GM12878 (cell line): ENCODE measurements around the gene COL25A1. TPM values are rescaled to one million over a fixed set of nuclear protein-coding genes. Genes with fewer than 3 reads are reported as not detected.

Experiments
- ATAC-seq: fragments of 200-7000 bp; cut with Tn5 transposase; 3 replicates; pipeline ENCODE4 v1.9.1; 2020; ENCODE audit warnings: mild to moderate bottlenecking, moderate library complexity
- BruUV-seq: library from RNA; stranded (reverse); fragments of 400-500 nt; replicated peaks from 2 replicates; lab custom pipeline; 2021; lab: Mats Ljungman, UMichigan
- CTCF ChIA-PET: fragments of 300-600 bp; sonication (Branson Sonifier 250); formaldehyde crosslinking; extraction: SDS; loops from one replicate; lab custom pipeline; 2021; ENCODE audit warnings: inconsistent platforms; lab: Yijun Ruan, JAX
- POLR2A ChIA-PET: fragments of 350-600 bp; formaldehyde crosslinking; extraction: SDS; loops from one replicate; lab custom pipeline; 2021; ENCODE audit warnings: inconsistent platforms; lab: Charles Lee
- RAD21 ChIA-PET: fragments of 300-600 bp; sonication (Branson Sonifier 250); formaldehyde crosslinking; loops from one replicate; lab custom pipeline; 2023; ENCODE audit warnings: antibody characterized with exemption; ENCODE audit not compliant: unreplicated experiment; lab: Charles Lee
- SMC1A ChIA-PET: fragments of 300-600 bp; sonication (Branson Sonifier 250); formaldehyde crosslinking; loops from one replicate; lab custom pipeline; 2023; ENCODE audit not compliant: unreplicated experiment, uncharacterized antibody; lab: Charles Lee
- DNase-seq: peaks from one replicate; pipeline ENCODE4 v3.0.0-alpha.2; 2011; ENCODE audit warnings: low read depth, low spot score
- FAIRE-seq: peaks from 3 replicates; lab custom pipeline; 2011; peaks lifted over from hg19 to GRCh38; lab: Jason Lieb, UNC
- H2AFZ ChIP-seq: 2 replicates; pipeline ENCODE4 v1.6.0; 2011; ENCODE audit warnings: low read depth, low read length, control low read depth; ENCODE audit not compliant: control insufficient read depth
- H3K27ac ChIP-seq: 2 replicates; pipeline ENCODE4 v1.5.1; 2011; ENCODE audit warnings: control low read depth; ENCODE audit not compliant: control insufficient read depth, insufficient read depth
- H3K27me3 ChIP-seq, 2 experiments: replicated peaks in 1 of 2; 2 replicates each; pipeline versions ENCODE4 v1.6.0 to v1.6.1; 2011; ENCODE audit warnings: low read length in 1 of 2; ENCODE audit not compliant: control insufficient read depth in 2 of 2, insufficient read depth in 2 of 2
- H3K36me3 ChIP-seq, 2 experiments: 2 replicates each; pipeline ENCODE4 v1.5.1; 2011; ENCODE audit warnings: low read length in 1 of 2; ENCODE audit not compliant: control insufficient read depth in 2 of 2, insufficient read depth in 2 of 2
- H3K4me1 ChIP-seq: 2 replicates; pipeline ENCODE4 v1.6.1; 2011; ENCODE audit warnings: mild to moderate bottlenecking, low read length, moderate library complexity, mixed read lengths; ENCODE audit not compliant: control insufficient read depth, insufficient read depth
- H3K4me2 ChIP-seq: 2 replicates; pipeline ENCODE4 v1.6.0; 2011; ENCODE audit warnings: control low read depth; ENCODE audit not compliant: control insufficient read depth, insufficient read depth
- H3K4me3 ChIP-seq: fragments of 200-600 bp; sonication (generic); 2 replicates; pipeline ENCODE4 v1.5.1; 2016
- H3K79me2 ChIP-seq: 2 replicates; pipeline ENCODE4 v1.6.0; 2011; ENCODE audit warnings: low read length; ENCODE audit not compliant: control insufficient read depth, insufficient read depth
- H3K9ac ChIP-seq: 2 replicates; pipeline ENCODE4 v1.8.0; 2011; ENCODE audit warnings: low read length, control low read depth, mixed read lengths; ENCODE audit not compliant: control insufficient read depth, insufficient read depth
- H3K9me3 ChIP-seq: replicated peaks from 3 replicates; pipeline ENCODE4 v1.5.1; 2011; ENCODE audit warnings: mild to moderate bottlenecking, low read length; ENCODE audit not compliant: control insufficient read depth, insufficient read depth
- H4K20me1 ChIP-seq: 2 replicates; pipeline ENCODE4 v1.6.0; 2011; ENCODE audit not compliant: control insufficient read depth, insufficient read depth
- BMI1 ChIP-seq: fragments of 450-650 bp; IDR thresholded peaks from 2 replicates; pipeline ENCODE4 v1.6.1; 2016; ENCODE audit warnings: mild to moderate bottlenecking, moderate library complexity, borderline replicate concordance
- CREB1 ChIP-seq: IDR thresholded peaks from 2 replicates; pipeline ENCODE4 v1.6.1; 2012; ENCODE audit warnings: low read depth, mild to moderate bottlenecking, inconsistent platforms
- NBN ChIP-seq: fragments of 450-650 bp; IDR thresholded peaks from 2 replicates; pipeline ENCODE4 v1.6.1; 2016
- NFIC ChIP-seq: IDR thresholded peaks from 2 replicates; pipeline ENCODE4 v1.6.1; 2012; ENCODE audit warnings: low read depth, mild to moderate bottlenecking, inconsistent platforms, low read length, moderate library complexity
- NFYB ChIP-seq: IDR thresholded peaks from 2 replicates; pipeline ENCODE4 v1.6.1; 2011; ENCODE audit warnings: low read depth, mild to moderate bottlenecking, low read length, improper control_type of control experiment, moderate library complexity; ENCODE audit not compliant: insufficient read depth
- PAX5 ChIP-seq: IDR thresholded peaks from 2 replicates; pipeline ENCODE4 v1.6.1; 2011; ENCODE audit warnings: low read depth, low read length, borderline replicate concordance
- ZNF384 ChIP-seq: IDR thresholded peaks from 2 replicates; pipeline ENCODE4 v1.6.1; 2012; ENCODE audit warnings: low read depth, mild to moderate bottlenecking, low read length, improper control_type of control experiment, borderline replicate concordance
- WGBS: methylation state at CpG from one replicate; pipeline ENCODE4 v1.1.6; 2016; ENCODE audit warnings: low lambda C conversion rate; ENCODE audit not compliant: insufficient replicate concordance, insufficient coverage; ENCODE audit errors: missing lambda C conversion rate; 5-methylcytosine and 5-hydroxymethylcytosine counted together
- in situ Hi-C: fragments of 300-500 bp; cut with MboI; formaldehyde crosslinking; loops from 9 replicates; pipeline ENCODE4 v1.14.3; 2018; ENCODE audit warnings: mixed read lengths
- intact Hi-C: fragments of 100-400 bp; cut with micrococcal nuclease; formaldehyde crosslinking; loops from one replicate; pipeline ENCODE4 v1.14.2; 2022; ENCODE audit not compliant: unreplicated experiment
- polyA plus RNA-seq, 11 experiments: library from polyadenylated mRNA; depleted of rRNA in 4 of 11; unstranded in 6 of 11; stranded (reverse) in 5 of 11; fragments of >200 nt; fragmentation: Nextera tagmentation in 4 of 11; fragmentation: Illumina TruSeq in 1 of 11; extraction: Ambion mirVana in 4 of 11; extraction: Trizol in 1 of 11; gene quantifications; 1 replicate in 1 of 11; 2 replicates in 10 of 11; pipeline versions ENCODE4 v1.2.1 to v1.2.3, GENCODE V29; 2011 to 2016; ENCODE audit warnings: inconsistent platforms in 2 of 11, missing spikeins in 2 of 11, low read depth in 1 of 11
- total RNA-seq, 4 experiments: library from RNA; depleted of rRNA in 3 of 4; stranded (reverse); fragments of >200 nt in 3 of 4; fragmentation: Illumina TruSeq in 1 of 4; extraction: Trizol in 1 of 4; gene quantifications; 2 replicates each; pipeline versions ENCODE4 v1.2.1 to v1.2.3, GENCODE V29; 2013 to 2021
- TF ChIP-seq, protein P1 (sequence below): fragments of 450-650 bp; IDR thresholded peaks from 2 replicates; pipeline ENCODE4 v1.6.1; 2016; ENCODE audit warnings: mild to moderate bottlenecking
- TF ChIP-seq, protein P2 (sequence below): IDR thresholded peaks from 2 replicates; pipeline ENCODE4 v1.6.1; 2011; ENCODE audit warnings: mild to moderate bottlenecking, low read depth, low read length, moderate library complexity; ENCODE audit not compliant: insufficient replicate concordance
- TF ChIP-seq, protein P3 (sequence below): IDR thresholded peaks from 2 replicates; pipeline ENCODE4 v1.6.1; 2011; ENCODE audit warnings: borderline replicate concordance, low read depth, mild to moderate bottlenecking, moderate library complexity, low read length; ENCODE audit not compliant: insufficient read depth, poor library complexity, severe bottlenecking

COL25A1 gene
- total and polyA plus RNA-seq, 10 of the 15 experiments (the other 5 are each of a cell fraction or from before 2014, with no cell fraction given), result 0.01 to 0.26 (median 0.12) TPM; not detected in 6

DNA sequence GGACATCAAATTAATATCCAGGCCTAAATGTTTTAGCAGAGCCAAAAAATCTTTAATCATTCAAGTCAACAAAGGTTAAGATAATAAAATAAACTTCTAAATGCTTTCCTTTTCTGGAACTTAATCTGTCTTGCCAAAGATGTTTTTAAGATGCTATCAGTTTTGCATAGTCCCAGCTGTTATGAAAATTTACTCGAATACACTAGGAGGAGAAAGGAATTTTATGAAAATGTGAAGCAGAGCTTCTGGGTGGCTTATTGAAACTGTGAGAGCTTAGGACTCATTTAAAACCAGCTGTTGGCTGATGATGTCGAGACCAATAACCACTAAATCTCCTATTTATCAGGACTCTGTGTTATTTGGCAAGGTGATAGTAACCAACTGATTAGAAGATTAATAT lies 337.4 kb downstream of the COL25A1 start:
- no peaks in the 10 kb centered on the region for H3K79me2 ChIP-seq
- no peak for DNase-seq
- H4K20me1 ChIP-seq, result no peaks in the 10 kb centered on the region
- no peak overlapping the region for H3K4me2 ChIP-seq
- in situ Hi-C loops (no loop called here), intact Hi-C loops (no loop called here)
- H3K36me3 ChIP-seq, result no peaks in the 10 kb centered on the region
- WGBS, result 0% methylated on average over 2 of the region's 2 CpGs
- ChIA-PET CTCF (no interaction called here), POLR2A (no interaction called here), RAD21 (no interaction called here), SMC1A (interaction anchor here (1.0 kb wide), 1 partner anchor 15 kb away, joined by 3 read pairs; no protein-coding TSS in a partner anchor)
- no peaks in the 10 kb centered on the region for H3K4me1 ChIP-seq
- no peak overlapping the region for H2AFZ ChIP-seq
- TF ChIP-seq, protein P1, sequence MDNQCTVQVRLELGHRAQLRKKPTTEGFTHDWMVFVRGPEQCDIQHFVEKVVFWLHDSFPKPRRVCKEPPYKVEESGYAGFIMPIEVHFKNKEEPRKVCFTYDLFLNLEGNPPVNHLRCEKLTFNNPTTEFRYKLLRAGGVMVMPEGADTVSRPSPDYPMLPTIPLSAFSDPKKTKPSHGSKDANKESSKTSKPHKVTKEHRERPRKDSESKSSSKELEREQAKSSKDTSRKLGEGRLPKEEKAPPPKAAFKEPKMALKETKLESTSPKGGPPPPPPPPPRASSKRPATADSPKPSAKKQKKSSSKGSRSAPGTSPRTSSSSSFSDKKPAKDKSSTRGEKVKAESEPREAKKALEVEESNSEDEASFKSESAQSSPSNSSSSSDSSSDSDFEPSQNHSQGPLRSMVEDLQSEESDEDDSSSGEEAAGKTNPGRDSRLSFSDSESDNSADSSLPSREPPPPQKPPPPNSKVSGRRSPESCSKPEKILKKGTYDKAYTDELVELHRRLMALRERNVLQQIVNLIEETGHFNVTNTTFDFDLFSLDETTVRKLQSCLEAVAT, result no peak
- TF ChIP-seq ZNF384, result no peak
- TF ChIP-seq CREB1, result no peak
- TF ChIP-seq, protein P2, sequence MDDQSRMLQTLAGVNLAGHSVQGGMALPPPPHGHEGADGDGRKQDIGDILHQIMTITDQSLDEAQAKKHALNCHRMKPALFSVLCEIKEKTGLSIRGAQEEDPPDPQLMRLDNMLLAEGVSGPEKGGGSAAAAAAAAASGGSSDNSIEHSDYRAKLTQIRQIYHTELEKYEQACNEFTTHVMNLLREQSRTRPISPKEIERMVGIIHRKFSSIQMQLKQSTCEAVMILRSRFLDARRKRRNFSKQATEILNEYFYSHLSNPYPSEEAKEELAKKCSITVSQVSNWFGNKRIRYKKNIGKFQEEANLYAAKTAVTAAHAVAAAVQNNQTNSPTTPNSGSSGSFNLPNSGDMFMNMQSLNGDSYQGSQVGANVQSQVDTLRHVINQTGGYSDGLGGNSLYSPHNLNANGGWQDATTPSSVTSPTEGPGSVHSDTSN, result no peak
- no peak for TF ChIP-seq BMI1
- no peak for TF ChIP-seq PAX5
- TF ChIP-seq NBN, result no peak
- no peak for TF ChIP-seq NFYB
- TF ChIP-seq, protein P3, sequence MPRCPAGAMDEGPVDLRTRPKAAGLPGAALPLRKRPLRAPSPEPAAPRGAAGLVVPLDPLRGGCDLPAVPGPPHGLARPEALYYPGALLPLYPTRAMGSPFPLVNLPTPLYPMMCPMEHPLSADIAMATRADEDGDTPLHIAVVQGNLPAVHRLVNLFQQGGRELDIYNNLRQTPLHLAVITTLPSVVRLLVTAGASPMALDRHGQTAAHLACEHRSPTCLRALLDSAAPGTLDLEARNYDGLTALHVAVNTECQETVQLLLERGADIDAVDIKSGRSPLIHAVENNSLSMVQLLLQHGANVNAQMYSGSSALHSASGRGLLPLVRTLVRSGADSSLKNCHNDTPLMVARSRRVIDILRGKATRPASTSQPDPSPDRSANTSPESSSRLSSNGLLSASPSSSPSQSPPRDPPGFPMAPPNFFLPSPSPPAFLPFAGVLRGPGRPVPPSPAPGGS, result no peak
- TF ChIP-seq NFIC, result no peak
- no peak overlapping the region for H3K4me3 ChIP-seq
- no peaks in the 10 kb centered on the region for H3K9me3 ChIP-seq
- no peak overlapping the region for H3K27ac ChIP-seq
- BruUV-seq, result no TSS peak
- ATAC-seq, result no peak
- no peak for FAIRE-seq
- H3K9ac ChIP-seq, result no peak overlapping the region
- H3K27me3 ChIP-seq, result no peaks in the 10 kb centered on the region
